GM15510 (cell line): ENCODE results near the gene RALGDS.

Source experiments
- POLR2A ChIP-seq: IDR thresholded peaks from 3 replicates; pipeline ENCODE4 v1.6.1; 2011; ENCODE audit warnings: borderline replicate concordance; ENCODE audit not compliant: insufficient read length; ENCODE audit errors: extremely low read depth

RALGDS gene

DNA sequence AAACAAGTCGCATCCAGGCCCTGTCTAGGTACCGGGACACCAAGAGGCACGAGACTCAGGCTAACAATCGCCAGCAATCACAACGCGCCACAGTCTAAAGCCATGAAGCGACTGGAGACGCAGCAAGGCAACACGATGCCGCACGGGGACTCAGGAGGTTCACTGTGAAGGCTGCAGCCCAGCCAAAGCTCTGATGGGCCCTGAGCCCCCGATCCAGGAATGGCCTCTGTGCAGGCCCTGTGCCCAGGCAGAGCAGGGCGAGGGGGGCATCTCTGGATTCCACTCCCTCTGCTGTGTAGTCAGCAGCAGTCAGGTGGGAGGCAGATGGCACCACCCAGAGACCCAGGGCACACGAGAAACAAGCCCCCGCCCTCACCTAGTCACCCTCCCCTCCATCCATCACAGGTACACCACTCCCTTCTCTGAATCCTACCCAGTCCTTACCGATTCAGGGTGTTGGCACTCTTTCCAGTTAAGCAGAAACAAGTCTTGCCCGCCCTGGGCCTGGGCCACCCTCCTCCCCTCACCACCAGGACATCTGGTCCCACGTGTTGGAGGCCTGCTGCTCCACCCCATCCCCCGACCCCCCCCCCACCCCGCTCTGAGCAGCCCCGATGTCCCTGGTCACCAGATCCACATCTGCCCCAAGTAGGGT is 1.1 kb downstream of the RALGDS start:
- TF ChIP-seq POLR2A = no peak

DNA sequence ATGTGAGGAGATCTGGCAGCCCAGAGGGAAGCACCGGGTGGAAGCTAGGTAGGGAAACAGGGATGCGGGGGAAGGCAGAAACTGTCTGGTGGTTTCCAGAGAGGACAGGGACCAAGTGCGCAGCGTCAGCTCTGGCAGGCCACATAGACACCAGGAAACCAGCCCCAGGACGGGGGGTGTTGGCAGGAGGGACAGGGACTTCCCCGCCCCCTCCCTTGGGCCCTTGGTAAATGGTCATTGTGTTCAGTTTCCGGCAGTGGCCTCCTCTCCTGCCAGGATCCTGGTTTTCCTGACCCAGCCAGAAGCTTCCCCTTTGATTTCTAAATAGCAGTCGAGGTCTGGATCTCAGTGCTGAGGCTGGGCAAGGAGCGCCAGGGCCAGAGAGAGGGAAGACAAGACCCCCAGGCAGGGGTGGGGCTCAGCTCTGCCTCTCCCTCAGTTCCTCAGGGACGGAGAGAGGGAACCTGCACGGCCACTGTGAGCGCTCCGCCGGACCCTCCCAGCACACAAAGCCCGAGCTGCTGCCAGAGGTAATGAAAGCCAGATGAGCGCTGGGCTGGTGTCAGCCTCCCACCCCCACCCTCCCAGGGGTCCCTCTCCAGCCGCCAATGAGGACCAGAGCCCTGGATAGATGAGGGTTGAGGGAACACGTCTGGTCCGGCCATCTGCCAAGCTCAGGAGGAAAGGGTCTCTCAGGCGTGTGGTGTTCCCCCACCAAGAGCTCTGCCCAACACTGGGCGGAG is 1.8 kb downstream of the RALGDS start:
- no peak for TF ChIP-seq POLR2A

DNA sequence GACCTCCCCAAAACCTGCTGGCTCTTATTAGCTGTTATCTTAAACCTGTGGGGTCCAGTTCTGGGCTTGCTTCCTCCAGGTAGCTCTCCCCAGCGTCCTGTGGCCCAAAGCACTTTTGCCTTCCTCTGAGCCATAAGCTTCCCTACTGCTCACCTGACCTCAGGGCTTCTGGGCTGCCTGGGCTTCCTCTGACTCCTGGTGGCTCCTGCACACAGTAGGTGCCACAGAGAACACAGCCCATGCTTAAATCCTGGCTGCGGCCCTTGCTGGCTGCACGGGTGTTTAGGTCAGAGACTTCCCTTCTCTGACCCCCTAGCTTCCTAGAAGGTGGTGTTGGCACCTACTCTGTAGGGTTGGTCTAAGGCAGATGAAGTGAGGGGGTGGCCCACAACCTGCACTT is 2.5 kb downstream of the RALGDS start:
- no peak for TF ChIP-seq POLR2A

DNA sequence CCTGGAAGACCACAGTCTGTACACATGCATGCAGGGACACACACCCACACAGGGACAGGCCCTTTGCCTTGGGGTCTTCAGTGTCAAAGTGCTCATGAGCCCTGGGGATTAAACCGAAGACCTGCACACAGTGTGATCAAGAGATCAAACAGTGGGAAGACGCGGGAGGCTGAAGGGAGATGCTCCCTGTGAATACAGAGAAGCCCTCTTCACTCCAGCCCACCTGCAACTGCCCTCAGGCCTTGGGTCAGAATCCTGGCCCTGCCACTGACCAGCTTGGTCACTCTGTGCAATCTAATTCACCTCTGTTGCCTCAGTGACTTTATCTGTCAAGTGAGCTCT is 2.9 kb downstream of the RALGDS start:
- TF ChIP-seq POLR2A = no peak

DNA sequence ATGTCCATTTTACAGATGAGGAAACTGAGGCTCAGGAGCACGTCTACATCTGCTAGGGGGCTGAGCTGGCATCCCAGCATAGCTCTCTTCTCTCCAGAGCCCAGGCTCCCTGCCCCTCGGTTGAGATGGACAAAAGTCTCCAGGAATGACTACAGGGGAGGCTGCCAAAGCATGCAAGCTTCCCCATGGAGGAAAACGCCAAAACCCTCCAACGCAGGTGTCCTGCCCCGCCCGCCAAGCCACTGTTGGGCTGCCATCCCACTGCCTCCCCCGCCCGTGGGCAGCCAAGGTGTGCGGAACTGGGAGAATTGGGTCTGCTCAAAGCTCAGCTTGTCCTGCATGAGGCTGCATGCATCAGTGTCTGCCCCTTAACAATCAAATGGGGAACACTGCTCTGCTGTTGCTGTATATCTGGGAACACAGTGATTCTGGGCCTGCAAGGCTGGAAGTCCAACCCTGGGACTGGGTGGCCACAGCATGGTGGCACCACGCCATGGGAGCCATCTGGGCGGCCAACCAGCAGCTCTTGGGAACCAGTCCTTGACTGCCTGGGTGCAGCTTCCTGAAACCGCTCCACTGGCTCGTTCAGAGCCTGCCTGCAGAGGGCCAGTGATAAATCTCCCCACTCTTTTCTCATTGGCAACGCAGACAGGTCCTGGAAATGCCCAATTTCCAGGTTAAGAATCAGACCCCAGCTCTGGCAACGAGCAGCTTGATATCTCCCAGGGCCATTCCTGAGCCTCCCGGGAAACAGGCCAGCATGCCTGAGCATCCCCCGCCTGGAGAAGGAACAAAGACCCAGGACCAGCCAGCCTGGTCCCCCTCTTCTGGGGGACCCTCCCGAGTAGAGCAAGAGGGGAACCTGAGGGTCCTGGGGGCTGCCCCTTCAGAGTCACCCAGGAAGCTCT is 3.5 kb downstream of the RALGDS start:
- no peak for TF ChIP-seq POLR2A

DNA sequence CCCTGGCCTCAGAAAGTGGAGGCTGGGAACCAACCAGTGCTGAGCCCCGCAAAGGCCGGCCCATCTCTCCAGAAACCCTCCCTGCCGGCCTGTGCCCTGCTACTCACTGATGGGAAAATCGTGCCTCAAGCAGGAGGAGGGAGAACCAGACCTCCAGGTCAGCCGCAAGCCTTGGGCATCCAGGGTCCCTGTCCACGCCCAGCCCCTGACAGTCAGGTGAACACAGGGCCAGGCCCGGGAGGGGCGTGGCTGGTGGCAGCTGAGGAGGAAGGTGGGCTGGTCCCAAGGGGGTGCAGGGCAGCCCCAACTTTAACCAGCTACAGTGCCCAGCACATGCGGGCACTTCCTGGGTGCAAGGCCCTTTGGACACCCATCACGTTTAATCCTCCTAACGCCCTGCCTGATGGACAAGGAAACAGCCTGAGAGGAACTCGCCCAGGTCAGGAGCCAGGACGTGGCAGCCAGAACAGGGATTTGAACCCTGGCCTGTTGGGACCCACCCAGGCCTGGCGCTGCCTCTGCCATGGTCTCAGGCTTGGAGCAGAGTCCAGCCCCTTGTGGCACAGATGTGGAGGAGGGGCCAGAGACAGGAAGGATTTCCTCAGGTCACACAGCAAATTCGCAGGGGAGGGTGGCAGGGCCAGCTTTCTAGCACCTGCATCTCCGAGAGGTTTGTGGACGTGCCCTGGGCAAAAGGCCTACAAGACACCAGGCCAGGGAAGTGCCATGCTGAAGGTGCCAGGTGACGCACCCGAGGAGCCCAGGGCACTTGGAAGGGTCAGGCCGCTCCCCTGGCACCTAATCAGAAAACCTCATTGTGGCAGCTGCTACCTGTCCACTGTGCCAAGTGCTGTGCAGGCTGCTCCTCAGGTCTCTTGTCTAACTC is 4.5 kb downstream of the RALGDS start:
- no peak for TF ChIP-seq POLR2A

DNA sequence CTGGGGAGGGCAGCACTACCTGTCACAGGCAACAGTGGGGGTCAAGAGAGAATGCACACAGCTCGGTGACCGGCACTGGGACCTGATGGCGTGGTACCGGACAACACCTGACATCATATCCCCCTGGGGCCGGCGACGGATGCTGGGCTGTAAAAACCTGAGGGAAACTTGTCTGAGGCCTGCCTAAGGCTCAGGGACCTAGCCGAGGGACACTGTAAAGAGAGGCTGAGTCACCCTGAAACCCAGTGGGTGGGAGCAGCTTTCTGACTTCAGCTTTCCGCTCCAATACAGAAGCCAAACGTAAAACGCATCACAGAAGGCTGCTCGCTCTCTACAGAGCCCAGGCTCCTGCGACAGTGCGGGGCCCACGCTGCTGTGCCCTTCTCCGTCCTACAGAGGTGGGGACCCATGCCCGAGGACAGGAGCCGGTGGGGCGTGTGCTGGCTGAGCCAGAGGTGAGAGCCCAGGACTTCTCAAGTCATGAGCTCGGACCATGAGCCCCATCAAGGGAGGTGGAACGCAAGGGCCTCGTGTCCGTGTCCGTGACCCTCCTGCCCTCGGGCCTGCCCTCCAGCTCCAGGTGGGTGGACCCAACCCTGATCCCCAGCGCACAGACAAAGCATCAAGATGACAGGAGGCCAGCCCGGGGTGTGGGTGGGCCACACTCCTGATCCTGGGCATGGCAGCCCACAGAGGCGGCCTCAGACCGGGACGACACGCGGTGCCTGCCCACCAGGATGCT is 5.3 kb downstream of the RALGDS start:
- TF ChIP-seq POLR2A = peak; percentile 94

DNA sequence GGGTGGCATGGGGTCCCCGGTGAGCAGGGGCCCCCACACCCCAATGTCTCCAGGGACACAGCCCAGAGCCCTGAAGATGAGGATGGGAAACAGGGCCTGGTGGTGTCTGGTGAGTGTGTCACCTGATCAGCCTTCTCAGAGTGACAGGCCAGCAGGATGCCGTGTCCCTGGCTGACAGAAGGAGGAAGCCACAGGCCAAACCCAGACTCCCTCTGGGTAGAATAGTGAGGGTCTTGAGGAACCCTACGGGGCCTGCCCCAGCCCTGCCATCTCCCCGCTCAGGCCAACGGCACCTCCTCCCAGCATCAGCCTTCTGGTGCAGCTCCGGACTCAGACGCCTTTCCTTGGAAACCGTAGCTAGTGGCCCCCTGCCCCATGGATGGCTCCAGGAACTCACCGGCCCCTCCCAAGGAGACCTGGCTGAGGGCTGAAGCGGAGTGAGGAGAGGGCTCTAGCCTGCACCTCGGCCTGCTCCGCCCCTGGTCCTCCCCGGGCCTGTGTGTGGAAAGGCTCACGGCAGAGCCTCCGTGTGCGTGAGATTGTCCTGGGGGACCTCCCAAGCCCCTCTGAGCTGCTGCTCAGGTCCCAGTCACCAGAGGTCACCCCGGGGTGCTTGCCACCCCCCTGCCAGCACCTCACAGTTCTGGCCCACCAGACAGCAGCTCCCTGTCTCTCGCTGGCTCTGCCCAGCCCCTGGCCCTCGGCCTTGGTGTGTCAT is 6.0 kb downstream of the RALGDS start:
- no peak for TF ChIP-seq POLR2A

DNA sequence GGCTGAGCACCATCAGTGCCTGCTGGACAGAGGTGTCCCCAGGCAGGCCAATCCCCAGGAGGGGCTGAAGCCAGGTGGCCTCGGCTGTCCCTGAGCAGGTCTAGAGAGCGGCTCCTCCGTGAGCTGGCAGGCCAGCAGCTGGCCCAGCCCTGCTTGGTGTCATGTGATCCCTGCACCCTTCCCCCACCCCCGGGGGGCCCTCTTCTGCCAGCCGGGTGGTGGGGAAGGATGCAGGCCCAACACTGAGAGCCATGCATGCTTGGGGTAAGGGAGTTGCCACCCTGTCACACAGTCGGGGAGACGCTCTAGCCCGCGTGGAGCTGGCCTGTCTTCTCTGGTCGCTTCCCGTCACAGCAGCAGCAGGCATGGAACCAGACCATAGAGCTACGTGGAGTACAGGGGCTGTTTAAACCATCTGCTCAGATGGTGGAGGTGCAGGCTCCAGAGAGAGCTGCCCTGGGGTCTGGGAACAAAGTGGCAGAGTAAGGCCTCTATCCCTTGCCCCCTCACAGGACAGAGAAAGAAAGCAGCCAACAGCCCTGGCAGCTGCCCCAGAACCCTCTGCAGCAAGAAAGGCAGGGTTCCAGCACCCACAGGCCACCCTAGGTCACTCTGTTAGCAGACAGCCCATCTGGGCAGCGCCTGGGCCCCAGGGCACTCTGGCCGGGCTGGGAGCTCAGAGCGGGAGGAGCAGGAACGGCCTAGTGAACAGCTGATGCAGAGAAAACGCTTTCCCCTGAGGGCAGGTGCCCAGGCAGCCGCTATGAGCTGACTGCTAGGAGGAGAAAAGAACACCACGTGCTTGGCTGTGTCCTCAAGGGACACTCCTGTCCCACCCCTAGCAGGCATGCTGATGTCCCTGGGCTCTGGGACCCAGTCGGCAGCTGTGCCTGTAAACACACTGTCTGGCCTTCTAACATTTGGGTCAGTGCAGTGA is 6.8 kb downstream of the RALGDS start:
- TF ChIP-seq POLR2A = peak; percentile 24

DNA sequence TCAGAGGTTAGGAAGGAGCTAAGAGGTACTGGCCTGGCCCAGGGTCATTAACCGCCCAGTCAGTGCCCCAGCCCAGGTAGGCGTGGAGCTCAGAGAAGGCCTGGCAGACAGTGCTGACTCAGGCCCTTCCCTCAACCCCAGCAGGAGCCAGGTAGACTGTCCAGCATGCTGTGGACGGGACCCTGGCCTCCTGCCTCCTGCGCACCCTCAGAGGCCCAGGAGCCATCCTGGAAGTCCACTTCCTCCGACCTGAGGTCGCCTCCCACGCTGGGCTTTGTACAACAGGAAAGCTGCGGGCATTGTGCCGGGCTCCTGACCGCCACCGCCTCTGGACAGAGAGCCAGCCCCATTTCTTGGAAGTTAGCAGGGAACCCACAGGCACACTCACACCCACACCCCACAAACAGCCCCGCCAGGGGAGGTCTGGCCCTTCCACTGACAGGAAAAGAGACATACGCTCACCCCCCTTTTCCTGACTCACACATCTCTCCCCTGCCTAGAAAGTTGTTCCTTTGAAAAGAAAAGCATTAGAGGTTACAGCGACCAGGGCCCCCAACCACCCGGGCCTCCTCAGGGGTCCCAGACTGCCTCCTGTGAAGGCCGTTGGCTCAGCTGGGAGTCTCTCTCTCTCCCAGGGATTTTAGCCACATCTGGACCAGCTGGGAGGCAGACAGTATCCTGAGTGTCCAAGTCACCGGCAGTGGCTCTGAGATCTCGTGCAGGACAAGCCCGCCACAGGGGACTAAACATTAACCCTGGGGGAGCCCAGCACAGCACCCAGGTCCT is 7.7 kb downstream of the RALGDS start:
- TF ChIP-seq POLR2A = no peak

DNA sequence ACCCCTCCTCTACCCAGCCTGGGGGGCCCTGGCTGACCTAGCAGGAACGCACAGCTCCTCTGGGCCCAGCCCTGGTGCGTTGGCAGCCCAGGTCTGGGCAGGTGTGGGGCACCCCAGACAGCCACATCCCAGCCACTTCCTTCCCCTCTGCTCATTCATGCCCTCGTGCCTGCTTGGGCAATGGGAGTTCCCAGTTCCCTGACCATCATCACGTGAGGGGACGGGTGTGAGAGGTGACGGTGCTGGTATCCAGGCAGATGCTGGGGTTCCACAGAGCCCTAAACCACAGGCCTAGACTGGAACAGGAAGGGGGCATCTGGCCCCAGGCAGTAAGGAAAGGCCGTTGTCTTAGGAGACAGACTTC is 8.4 kb downstream of the RALGDS start:
- no peak for TF ChIP-seq POLR2A
